Natural killer cell (primary cell): ENCODE measurements around the gene ZNF799. TPM values are rescaled to one million over a fixed set of nuclear protein-coding genes. Genes with fewer than 3 reads are reported as not detected.
A peak's percentile ranks its signal among the peaks of the same experiment; 100 is the strongest.

Source experiments
- ATAC-seq, 3 donors: fragments of 150-1000 bp in 2 of 3; fragments of 200-7000 bp in 1 of 3; cut with Tn5 transposase; 1 replicate in 1 of 3; 2 replicates in 2 of 3; pipeline ENCODE4 v1.10.0; 2021; ENCODE audit warnings: mild to moderate bottlenecking in 2 of 3, moderate library complexity in 2 of 3
- DNase-seq, 2 donors: peaks; one replicate each; pipeline versions ENCODE4 v3.0.0 to v3.0.0-alpha.2; 2013 to 2021; ENCODE audit warnings: mixed read lengths in 1 of 2
- H3K27ac ChIP-seq: one replicate; pipeline ENCODE4 v1.5.1; 2013; ENCODE audit warnings: mild to moderate bottlenecking, low read length
- H3K27me3 ChIP-seq: one replicate; pipeline ENCODE4 v1.6.1; 2013; ENCODE audit warnings: low read length; ENCODE audit not compliant: control insufficient read depth, insufficient read depth
- H3K36me3 ChIP-seq: one replicate; pipeline ENCODE4 v1.6.1; 2013; ENCODE audit warnings: low read length; ENCODE audit not compliant: control insufficient read depth, insufficient read depth
- H3K4me1 ChIP-seq: one replicate; pipeline ENCODE4 v1.6.1; 2013; ENCODE audit warnings: low read length; ENCODE audit not compliant: control insufficient read depth, insufficient read depth
- H3K4me3 ChIP-seq: one replicate; pipeline ENCODE4 v1.5.1; 2013; ENCODE audit warnings: low read length
- H3K9me3 ChIP-seq: one replicate; pipeline ENCODE4 v1.6.1; 2013; ENCODE audit warnings: low read length; ENCODE audit not compliant: control insufficient read depth, insufficient read depth
- H3K27ac Mint-ChIP-seq, 2 donors: one replicate each; pipeline ENCODE4 v1.8.0; 2022; ENCODE audit warnings: mild to moderate bottlenecking in 2 of 2, mixed read lengths in 2 of 2, moderate library complexity in 1 of 2
- H3K27me3 Mint-ChIP-seq, 2 donors: one replicate each; pipeline ENCODE4 v1.8.0; 2022; ENCODE audit warnings: low read depth in 2 of 2, mixed read lengths in 2 of 2
- H3K36me3 Mint-ChIP-seq: one replicate; pipeline ENCODE4 v1.8.0; 2022; ENCODE audit warnings: mixed read lengths
- H3K4me1 Mint-ChIP-seq, 2 donors: one replicate each; pipeline ENCODE4 v1.8.0; 2022; ENCODE audit warnings: mixed read lengths in 2 of 2
- H3K4me3 Mint-ChIP-seq: one replicate; pipeline ENCODE4 v1.8.0; 2022; ENCODE audit warnings: mild to moderate bottlenecking, moderate library complexity, mixed read lengths
- H3K9me3 Mint-ChIP-seq, 2 donors: one replicate each; pipeline ENCODE4 v1.8.0; 2022; ENCODE audit warnings: mixed read lengths in 2 of 2
- CTCF ChIP-seq: fragments of 200-600 bp; IDR thresholded peaks from one replicate; pipeline ENCODE4 v1.8.0; 2022; ENCODE audit warnings: antibody characterized with exemption
- WGBS: methylation state at CpG from one replicate; pipeline ENCODE4 v1.1.7; 2013; ENCODE audit warnings: missing lambda C conversion rate; ENCODE audit not compliant: insufficient coverage; 5-methylcytosine and 5-hydroxymethylcytosine counted together
- intact Hi-C: fragments of 100-400 bp; cut with micrococcal nuclease; formaldehyde crosslinking; loops from one replicate; pipeline ENCODE4 v1.14.2; 2022
- total RNA-seq, 4 donors: library from RNA; stranded (reverse); fragments of 120-200 nt in 1 of 4; gene quantifications; one replicate each; pipeline versions ENCODE4 v1.2.3 to v1.2.4, GENCODE V29; 2013 to 2022

ZNF799 gene
- total RNA-seq, 3 donors from 2014 or later (not counting 1 experiment from before 2014, with no cell fraction given) = 2.8 to 7.5 (median 4.6) TPM

DNA sequence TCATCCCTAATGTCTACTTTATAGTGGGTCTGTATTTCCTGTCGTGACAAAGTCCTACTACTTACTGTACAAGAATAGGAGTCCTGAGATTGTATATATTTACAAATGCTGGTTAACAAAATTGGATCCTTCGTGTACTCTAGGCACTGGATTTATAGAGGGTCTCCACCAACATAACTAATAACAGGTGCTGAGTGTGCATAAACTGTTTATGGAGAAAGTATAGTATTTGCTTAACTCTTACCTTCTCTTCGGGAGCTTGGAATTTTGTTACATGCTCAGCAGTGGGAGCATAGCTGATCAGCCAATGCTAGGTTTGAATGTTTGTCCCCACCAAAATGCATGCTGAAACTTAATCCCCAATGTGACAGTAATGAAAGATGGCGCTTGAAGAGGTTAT lies 47.7 kb downstream of the ZNF799 start:
- Histone ChIP-seq H3K27me3 (no peaks in the 10 kb centered on the region), H3K9me3 (peaks cover 21% of the 10 kb centered on the region), H3K27ac (no peak overlapping the region), H3K4me1 (no peaks in the 10 kb centered on the region), H3K4me3 (no peak overlapping the region), H3K36me3 (peaks cover 2% of the 10 kb centered on the region)
- WGBS = 97% methylated on average over 2 of the region's 4 CpGs
- Mint-ChIP-seq H3K9me3 (peaks cover 7 to 24% of the 10 kb centered on the region in 2 donors), H3K27ac (no peak overlapping the region), H3K27me3 (no peaks in the 10 kb centered on the region), H3K4me3 (no peak overlapping the region), H3K36me3 (peaks cover 31% of the 10 kb centered on the region), H3K4me1 (no peaks in the 10 kb centered on the region)
- TF ChIP-seq CTCF = no peak
- no peak for ATAC-seq
- intact Hi-C loops = no loop called here
- no peak for DNase-seq

DNA sequence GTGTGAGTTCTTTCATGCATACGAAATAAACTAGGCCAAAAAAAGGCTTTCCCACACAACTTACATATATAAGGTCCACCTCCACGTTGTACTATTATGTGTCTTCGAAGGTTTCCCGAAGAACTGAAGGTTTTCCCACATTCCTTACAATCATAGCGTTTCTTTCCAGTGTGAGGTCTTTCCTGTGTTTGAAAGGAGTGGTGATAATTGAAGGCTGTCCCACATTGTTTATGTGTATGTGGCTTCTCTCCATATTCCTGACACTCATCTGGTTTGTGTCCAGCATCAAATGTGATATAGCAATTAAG lies 50.2 kb downstream of the ZNF799 start:
- Histone ChIP-seq H3K36me3 (peaks cover 2% of the 10 kb centered on the region), H3K27ac (no peak overlapping the region), H3K4me1 (no peaks in the 10 kb centered on the region), H3K4me3 (no peak overlapping the region), H3K27me3 (no peaks in the 10 kb centered on the region), H3K9me3 (peaks cover 21% of the 10 kb centered on the region)
- no peaks in the 10 kb centered on the region for H3K4me1 Mint-ChIP-seq
- no peak overlapping the region for H3K4me3 Mint-ChIP-seq
- peaks cover 31% of the 10 kb centered on the region for H3K36me3 Mint-ChIP-seq
- intact Hi-C loops = no loop called here
- WGBS = 79% methylated on average over 2 of the region's 5 CpGs
- TF ChIP-seq CTCF = no peak
- peaks cover 7 to 24% of the 10 kb centered on the region in 2 donors for H3K9me3 Mint-ChIP-seq
- ATAC-seq = no peak
- no peak for DNase-seq
- H3K27ac Mint-ChIP-seq = no peak overlapping the region
- no peaks in the 10 kb centered on the region for H3K27me3 Mint-ChIP-seq

DNA sequence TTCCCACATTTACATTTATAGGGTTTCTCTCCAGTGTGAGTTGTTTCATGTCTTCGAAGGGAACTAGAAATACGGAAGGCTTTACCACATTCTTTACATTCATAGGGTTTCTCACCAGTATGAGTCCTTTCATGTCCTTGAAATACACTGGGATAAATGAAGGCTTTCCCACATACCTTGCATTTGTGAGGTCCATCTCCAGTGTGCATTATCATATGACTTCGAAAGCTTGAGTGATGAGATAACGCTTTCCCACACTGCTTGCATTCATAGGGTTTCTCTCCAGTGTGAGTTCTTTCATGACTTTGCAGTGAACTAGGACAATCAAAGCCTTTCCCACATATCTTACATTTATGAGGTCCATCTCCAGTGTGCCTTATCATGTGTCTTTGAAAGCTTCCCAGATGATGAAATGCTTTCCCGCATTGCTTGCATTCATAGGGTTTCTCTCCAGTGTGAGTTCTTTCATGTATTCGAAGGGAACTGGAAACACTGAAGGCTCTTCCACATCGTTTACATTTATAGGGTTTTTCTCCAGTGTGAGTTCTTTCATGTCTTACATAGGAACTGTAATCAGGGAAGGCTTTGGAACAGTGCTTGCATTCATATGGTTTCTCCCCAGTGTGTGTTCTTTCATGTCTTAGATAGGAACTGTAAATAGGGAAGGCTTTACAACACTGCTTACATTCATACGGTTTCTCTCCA lies 50.7 kb downstream of the ZNF799 start:
- 98% methylated on average over 8 of the region's 8 CpGs for WGBS
- Histone ChIP-seq H3K4me1 (no peaks in the 10 kb centered on the region), H3K36me3 (peaks cover 2% of the 10 kb centered on the region), H3K27me3 (no peaks in the 10 kb centered on the region), H3K9me3 (peaks cover 21% of the 10 kb centered on the region), H3K4me3 (no peak overlapping the region), H3K27ac (no peak overlapping the region)
- Mint-ChIP-seq H3K27ac (no peak overlapping the region), H3K9me3 (peaks cover 7 to 24% of the 10 kb centered on the region in 2 donors), H3K27me3 (no peaks in the 10 kb centered on the region), H3K4me3 (no peak overlapping the region), H3K36me3 (peaks cover 31% of the 10 kb centered on the region), H3K4me1 (no peaks in the 10 kb centered on the region)
- TF ChIP-seq CTCF = no peak
- intact Hi-C loops = no loop called here
- ATAC-seq (no peak), DNase-seq (no peak)

- peak; percentile 29 for TF ChIP-seq CTCF
- peaks cover 2% of the 10 kb centered on the region for H3K36me3 ChIP-seq
- intact Hi-C loops = loop anchor here (1.0 to 5.0 kb wide), 3 partner anchors 144 to 425 kb away; no protein-coding TSS in a partner anchor
- Mint-ChIP-seq H3K27ac (no peak overlapping the region), H3K36me3 (peaks cover 17% of the 10 kb centered on the region), H3K9me3 (peaks cover 5 to 9% of the 10 kb centered on the region in 2 donors), H3K27me3 (no peaks in the 10 kb centered on the region), H3K4me1 (no peaks in the 10 kb centered on the region), H3K4me3 (no peak overlapping the region)
- DNase-seq (peak in 1 of 2 donors; percentile 70), ATAC-seq (peak; percentile 48 to 67 (median 66))
- H3K4me1 ChIP-seq = no peaks in the 10 kb centered on the region
- no peak overlapping the region for H3K27ac ChIP-seq
- no peaks in the 10 kb centered on the region for H3K27me3 ChIP-seq
- 68% methylated on average over 2 of the region's 2 CpGs for WGBS
- no peak overlapping the region for H3K4me3 ChIP-seq
- H3K9me3 ChIP-seq = peaks cover 10% of the 10 kb centered on the region
Observed at GRCh38 chr19:12346896-12347295, 54.2 kb downstream of the ZNF799 start.
